ENCODE measurements around the gene RNF145. TPM values are rescaled to one million over a fixed set of nuclear protein-coding genes. Genes with fewer than 3 reads are reported as not detected.

RNF145 gene
- total RNA-seq, 1 experiment from 2014 or later = 122 TPM

GRCh38 chr5:159135896-159136531 is 73.3 kb downstream of the RNF145 start:
- no peaks in the 10 kb centered on the region for H3K27me3 Mint-ChIP-seq (ENCODE audit: insufficient read depth, unreplicated experiment)
- ChIA-PET POLR2A (interaction anchor here (0.9 kb wide), 1 partner anchor 28 kb away, joined by 3 read pairs; no protein-coding TSS in a partner anchor), CTCF (interaction anchor here (0.8 to 1.9 kb wide), 5 partner anchors 441 to 1374 kb away, joined by 3 to 8 read pairs (median 3); no protein-coding TSS in a partner anchor)
- peak; percentile 77 for DNase-seq (ENCODE audit: unreplicated experiment)
- peaks cover 7% of the 10 kb centered on the region for H3K4me1 Mint-ChIP-seq (ENCODE audit: insufficient read depth, unreplicated experiment)
- H3K36me3 Mint-ChIP-seq (ENCODE audit: insufficient read depth, unreplicated experiment) = no peaks in the 10 kb centered on the region
- no TSS peak for BruUV-seq (replicated peaks)
- no peak overlapping the region for H3K4me3 Mint-ChIP-seq (ENCODE audit: unreplicated experiment)
- no peaks in the 10 kb centered on the region for H3K9me3 Mint-ChIP-seq (ENCODE audit: unreplicated experiment)
- peak overlapping the region; percentile 11 for H3K27ac Mint-ChIP-seq (ENCODE audit: low read depth, unreplicated experiment)
- TF ChIP-seq CTCF (IDR thresholded peaks at IDR 0.05; ENCODE audit: unreplicated experiment) = no peak
- intact Hi-C loops (cut with micrococcal nuclease) = loop anchor here (10.0 kb wide), 1 partner anchor 751 kb away; no protein-coding TSS in a partner anchor

- ChIA-PET POLR2A (interaction anchor here (0.9 to 1.6 kb wide), 5 partner anchors 46 to 1390 kb away, joined by 3 to 4 read pairs (median 3); partner anchors contain the start of gene LSM11), CTCF (interaction anchor here (0.6 to 3.1 kb wide), 62 partner anchors 8 to 1789 kb away, joined by 3 to 48 read pairs (median 4); no protein-coding TSS in a partner anchor)
- TF ChIP-seq CTCF (IDR thresholded peaks at IDR 0.05; ENCODE audit: unreplicated experiment) = peak; percentile 92
- intact Hi-C loops (cut with micrococcal nuclease) = loop anchor here (1.0 to 10.0 kb wide), 10 partner anchors 26 to 1384 kb away; no protein-coding TSS in a partner anchor
- Mint-ChIP-seq H3K4me3 (ENCODE audit: unreplicated experiment) (no peak overlapping the region), H3K36me3 (ENCODE audit: insufficient read depth, unreplicated experiment) (no peaks in the 10 kb centered on the region), H3K4me1 (ENCODE audit: insufficient read depth, unreplicated experiment) (peaks cover 7% of the 10 kb centered on the region), H3K27me3 (ENCODE audit: insufficient read depth, unreplicated experiment) (no peaks in the 10 kb centered on the region), H3K9me3 (ENCODE audit: unreplicated experiment) (no peaks in the 10 kb centered on the region), H3K27ac (ENCODE audit: low read depth, unreplicated experiment) (no peak overlapping the region)
- no TSS peak for BruUV-seq (replicated peaks)
- DNase-seq (ENCODE audit: unreplicated experiment) = peak; percentile 80
These were observed 76.2 kb downstream of the RNF145 start for GRCh38 chr5:159133041-159133741.

- Mint-ChIP-seq H3K27ac (ENCODE audit: low read depth, unreplicated experiment) (no peak overlapping the region), H3K36me3 (ENCODE audit: insufficient read depth, unreplicated experiment) (no peaks in the 10 kb centered on the region), H3K4me3 (ENCODE audit: unreplicated experiment) (no peak overlapping the region), H3K27me3 (ENCODE audit: insufficient read depth, unreplicated experiment) (no peaks in the 10 kb centered on the region), H3K9me3 (ENCODE audit: unreplicated experiment) (no peaks in the 10 kb centered on the region), H3K4me1 (ENCODE audit: insufficient read depth, unreplicated experiment) (peaks cover 7% of the 10 kb centered on the region)
- ChIA-PET POLR2A (interaction anchor here (0.7 to 1.6 kb wide), 8 partner anchors 25 to 1389 kb away, joined by 3 to 5 read pairs (median 3); partner anchors contain the start of gene LSM11), CTCF (interaction anchor here (0.6 to 3.1 kb wide), 73 partner anchors 9 to 1788 kb away, joined by 3 to 48 read pairs (median 4); no protein-coding TSS in a partner anchor)
- intact Hi-C loops (cut with micrococcal nuclease) = loop anchor here (1.0 to 10.0 kb wide), 10 partner anchors 25 to 1383 kb away; no protein-coding TSS in a partner anchor
- no TSS peak for BruUV-seq (replicated peaks)
- no peak for TF ChIP-seq CTCF (IDR thresholded peaks at IDR 0.05; ENCODE audit: unreplicated experiment)
- no peak for DNase-seq (ENCODE audit: unreplicated experiment)
These were observed 76.8 kb downstream of the RNF145 start for GRCh38 chr5:159132429-159133040.
